ENCODE measurements around the gene EXOC3L2. TPM values are rescaled to one million over a fixed set of nuclear protein-coding genes. Genes with fewer than 3 reads are reported as not detected.

EXOC3L2 gene
- polyA plus RNA-seq, result not detected

- Mint-ChIP-seq H3K4me1 (no peaks in the 10 kb centered on the region), H3K4me3 (peak within 1 kb of the TSS in 1 of 4 donors; percentile 51), H3K27ac (peak within 1 kb of the TSS in 1 of 3 donors; percentile 62), H3K9me3 (peaks cover 0 to 2% (median 0%) of the 10 kb centered on the region in 3 donors), H3K27me3 (peaks cover 11% of the 10 kb centered on the region), H3K36me3 (peaks cover 2% of the 10 kb centered on the region)
These were observed at the start of gene EXOC3L2 for GRCh38 chr19:45245334-45245787. Gene EXOC3L2, minus strand, starts transcription at chr19:45245407. Its CDS starts 6,362 bp downstream, at chr19:45239045.

- no peaks in the 10 kb centered on the region for H3K27me3 Mint-ChIP-seq
- peaks cover 35% of the 10 kb centered on the region for H3K36me3 Mint-ChIP-seq
- H3K9me3 Mint-ChIP-seq, result peaks cover 0 to 7% (median 0%) of the 10 kb centered on the region in 3 donors
- no peak overlapping the region for H3K4me3 Mint-ChIP-seq
- H3K27ac Mint-ChIP-seq, result no peak overlapping the region
- H3K4me1 Mint-ChIP-seq, result no peaks in the 10 kb centered on the region
These were observed 49.3 kb upstream of the EXOC3L2 start for GRCh38 chr19:45294291-45295029.

- H3K9me3 Mint-ChIP-seq, result peaks cover 0 to 7% (median 0%) of the 10 kb centered on the region in 3 donors
- no peak overlapping the region for H3K27ac Mint-ChIP-seq
- no peaks in the 10 kb centered on the region for H3K27me3 Mint-ChIP-seq
- peaks cover 36% of the 10 kb centered on the region for H3K36me3 Mint-ChIP-seq
- no peak overlapping the region for H3K4me3 Mint-ChIP-seq
- no peaks in the 10 kb centered on the region for H3K4me1 Mint-ChIP-seq
These were observed 48.5 kb upstream of the EXOC3L2 start for GRCh38 chr19:45293682-45294081.

DNA sequence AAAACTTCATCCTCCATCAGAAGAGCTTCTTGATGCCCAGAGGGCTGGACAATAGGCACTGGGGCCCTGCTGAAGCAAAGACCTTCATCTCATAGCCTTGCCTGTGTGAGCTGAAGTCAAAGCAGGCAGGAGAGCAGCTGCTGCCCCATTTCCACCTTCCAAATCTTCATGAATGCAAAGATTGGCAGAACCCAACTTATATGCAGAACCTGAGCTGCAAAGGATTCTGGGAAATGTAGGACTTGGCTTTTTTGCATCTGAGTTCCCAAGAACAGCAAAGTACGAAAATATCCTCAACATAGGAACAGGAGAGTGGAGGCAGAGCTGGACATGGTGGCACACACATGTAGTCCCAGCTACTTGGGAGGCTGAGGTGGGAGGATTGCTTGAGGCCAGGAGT lies 46.6 kb upstream of the EXOC3L2 start:
- no peaks in the 10 kb centered on the region for H3K27me3 Mint-ChIP-seq
- H3K36me3 Mint-ChIP-seq, result peaks cover 24% of the 10 kb centered on the region
- no peak overlapping the region for H3K4me3 Mint-ChIP-seq

GRCh38 chr19:45290381-45290931 lies 45.2 kb upstream of the EXOC3L2 start:
- Mint-ChIP-seq H3K9me3 (peaks cover 0 to 7% (median 0%) of the 10 kb centered on the region in 3 donors), H3K27ac (peak overlapping the region in 1 of 3 donors; percentile 53), H3K27me3 (no peaks in the 10 kb centered on the region), H3K4me3 (no peak overlapping the region), H3K4me1 (no peaks in the 10 kb centered on the region), H3K36me3 (peaks cover 27% of the 10 kb centered on the region)

More for the DNA sequence above, 46.6 kb upstream of the EXOC3L2 start:
- H3K4me1 Mint-ChIP-seq, result no peaks in the 10 kb centered on the region
- H3K9me3 Mint-ChIP-seq, result peaks cover 0 to 7% (median 0%) of the 10 kb centered on the region in 3 donors
- H3K27ac Mint-ChIP-seq, result no peak overlapping the region

GRCh38 chr19:45283443-45284033 lies 38.3 kb upstream of the EXOC3L2 start:
- Mint-ChIP-seq H3K4me3 (no peak overlapping the region), H3K27me3 (no peaks in the 10 kb centered on the region), H3K9me3 (peaks cover 0 to 2% (median 0%) of the 10 kb centered on the region in 3 donors), H3K4me1 (no peaks in the 10 kb centered on the region), H3K36me3 (peaks cover 12% of the 10 kb centered on the region), H3K27ac (no peak overlapping the region)

DNA sequence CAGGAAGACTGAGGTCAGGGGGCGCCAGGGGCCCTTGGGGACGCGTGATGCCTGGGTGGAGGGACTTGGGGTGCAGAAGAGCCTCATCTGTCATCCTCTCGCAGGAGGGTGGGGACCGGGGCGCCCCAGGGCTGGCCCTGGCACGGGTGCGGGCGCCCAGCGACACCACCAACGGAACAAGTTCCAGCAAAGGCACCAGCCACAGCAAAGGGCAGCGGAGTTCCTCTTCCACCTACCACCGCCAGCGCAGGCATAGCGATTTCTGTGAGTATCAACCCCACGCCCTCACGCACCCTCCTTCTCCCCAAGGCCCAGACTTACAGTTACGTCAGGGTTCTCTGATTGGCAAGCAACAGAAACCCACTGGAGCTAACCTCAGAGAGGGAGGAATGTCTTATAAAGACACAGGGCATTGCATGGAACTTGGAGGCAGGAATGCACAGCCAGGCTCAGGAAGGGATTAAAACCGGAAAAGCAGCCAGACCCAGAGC lies 35.3 kb upstream of the EXOC3L2 start:
- H3K27me3 Mint-ChIP-seq, result no peaks in the 10 kb centered on the region
- H3K9me3 Mint-ChIP-seq, result peaks cover 0 to 2% (median 0%) of the 10 kb centered on the region in 3 donors
- no peaks in the 10 kb centered on the region for H3K4me1 Mint-ChIP-seq
- peaks cover 12% of the 10 kb centered on the region for H3K36me3 Mint-ChIP-seq
- no peak overlapping the region for H3K4me3 Mint-ChIP-seq
- no peak overlapping the region for H3K27ac Mint-ChIP-seq

GRCh38 chr19:45279587-45280192 lies 34.5 kb upstream of the EXOC3L2 start:
- Mint-ChIP-seq H3K4me3 (no peak overlapping the region), H3K27ac (no peak overlapping the region), H3K36me3 (peaks cover 12% of the 10 kb centered on the region), H3K4me1 (no peaks in the 10 kb centered on the region), H3K9me3 (peaks cover 0 to 2% (median 0%) of the 10 kb centered on the region in 3 donors), H3K27me3 (no peaks in the 10 kb centered on the region)

- H3K9me3 Mint-ChIP-seq, result no peaks in the 10 kb centered on the region
- peaks cover 10% of the 10 kb centered on the region for H3K36me3 Mint-ChIP-seq
These were observed 32.9 kb upstream of the EXOC3L2 start for GRCh38 chr19:45278087-45278486.

DNA sequence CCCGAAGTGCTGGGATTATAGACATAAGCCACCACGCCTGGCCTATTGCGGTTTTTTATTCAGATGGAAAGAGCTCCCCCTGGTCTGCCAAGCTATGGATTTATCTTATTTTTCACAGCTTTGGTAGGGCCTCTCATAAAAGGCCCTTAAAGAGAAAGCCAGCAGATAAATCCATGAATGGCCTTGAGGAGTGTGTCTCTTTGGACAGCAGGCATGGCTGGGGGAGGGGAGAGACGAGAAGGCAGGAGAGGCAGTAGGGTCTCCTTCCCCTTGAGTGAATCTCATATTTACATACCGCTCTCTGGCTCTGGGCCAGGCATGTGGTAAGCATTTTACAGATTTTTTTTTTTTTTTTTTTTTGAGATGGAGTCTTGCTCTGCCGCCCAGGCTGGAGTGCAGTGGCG lies 31.1 kb upstream of the EXOC3L2 start:
- H3K9me3 Mint-ChIP-seq, result no peaks in the 10 kb centered on the region

More at GRCh38 chr19:45278087-45278486, 32.9 kb upstream of the EXOC3L2 start:
- no peak overlapping the region for H3K4me3 Mint-ChIP-seq
- H3K27ac Mint-ChIP-seq, result no peak overlapping the region
- H3K4me1 Mint-ChIP-seq, result no peaks in the 10 kb centered on the region
- no peaks in the 10 kb centered on the region for H3K27me3 Mint-ChIP-seq

GRCh38 chr19:45275370-45275971 lies 30.3 kb upstream of the EXOC3L2 start:
- Mint-ChIP-seq H3K27me3 (no peaks in the 10 kb centered on the region), H3K36me3 (peaks cover 9% of the 10 kb centered on the region), H3K4me3 (no peak overlapping the region), H3K27ac (no peak overlapping the region), H3K9me3 (no peaks in the 10 kb centered on the region), H3K4me1 (no peaks in the 10 kb centered on the region)

More for the DNA sequence above, 31.1 kb upstream of the EXOC3L2 start:
- Mint-ChIP-seq H3K27me3 (no peaks in the 10 kb centered on the region), H3K4me3 (no peak overlapping the region), H3K36me3 (peaks cover 10% of the 10 kb centered on the region), H3K4me1 (no peaks in the 10 kb centered on the region), H3K27ac (no peak overlapping the region)

DNA sequence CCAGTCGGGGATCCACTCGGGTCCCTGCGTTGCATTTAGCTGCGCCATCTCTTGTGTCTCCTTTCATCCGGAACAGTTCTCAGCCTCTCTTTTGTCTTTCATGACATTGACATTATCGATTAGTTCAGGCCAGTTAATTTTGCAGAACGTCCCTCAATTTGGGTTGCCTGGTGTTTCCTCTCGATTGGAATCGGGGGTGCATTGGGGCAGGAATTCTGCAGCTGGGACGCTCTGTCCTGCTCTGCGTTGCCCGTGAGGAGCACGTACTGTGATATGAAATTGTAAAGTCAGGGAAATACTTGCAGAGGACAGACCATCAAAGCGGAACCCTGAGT lies 28.3 kb upstream of the EXOC3L2 start:
- H3K27me3 Mint-ChIP-seq, result no peaks in the 10 kb centered on the region
- H3K4me1 Mint-ChIP-seq, result no peaks in the 10 kb centered on the region
- no peaks in the 10 kb centered on the region for H3K9me3 Mint-ChIP-seq
- no peak overlapping the region for H3K4me3 Mint-ChIP-seq
- peak overlapping the region in 1 of 3 donors; percentile 71 for H3K27ac Mint-ChIP-seq
- H3K36me3 Mint-ChIP-seq, result peaks cover 4% of the 10 kb centered on the region

GRCh38 chr19:45271735-45272108 lies 26.5 kb upstream of the EXOC3L2 start:
- Mint-ChIP-seq H3K9me3 (no peaks in the 10 kb centered on the region), H3K4me3 (no peak overlapping the region), H3K4me1 (no peaks in the 10 kb centered on the region), H3K27ac (no peak overlapping the region), H3K27me3 (no peaks in the 10 kb centered on the region), H3K36me3 (peaks cover 3% of the 10 kb centered on the region)

DNA sequence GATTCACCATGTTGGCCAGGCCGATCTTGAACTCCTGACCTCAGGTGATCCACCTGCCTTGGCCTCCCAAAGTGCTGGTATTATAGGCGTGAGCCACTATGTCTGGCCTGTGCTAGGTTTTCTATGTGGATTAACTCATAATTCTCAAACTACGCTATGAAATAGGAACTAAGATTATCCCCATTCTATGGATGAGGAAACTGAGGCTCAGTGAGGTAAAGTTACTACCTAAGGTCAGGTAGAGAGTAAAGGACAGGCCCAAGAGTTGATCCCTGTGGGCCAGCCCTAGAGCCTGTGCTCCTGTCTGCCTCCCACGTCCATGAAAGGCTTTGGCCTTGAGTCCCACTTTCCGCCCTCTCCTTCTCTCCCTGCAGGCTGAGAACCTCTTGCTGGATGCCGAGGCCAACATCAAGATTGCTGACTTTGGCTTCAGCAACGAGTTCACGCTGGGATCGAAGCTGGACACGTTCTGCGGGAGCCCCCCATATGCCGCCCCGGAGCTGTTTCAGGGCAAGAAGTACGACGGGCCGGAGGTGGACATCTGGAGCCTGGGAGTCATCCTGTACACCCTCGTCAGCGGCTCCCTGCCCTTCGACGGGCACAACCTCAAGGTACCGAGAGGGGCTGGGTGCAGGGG lies 26.0 kb upstream of the EXOC3L2 start:
- Mint-ChIP-seq H3K27ac (no peak overlapping the region), H3K4me1 (no peaks in the 10 kb centered on the region), H3K4me3 (no peak overlapping the region), H3K36me3 (peaks cover 1% of the 10 kb centered on the region), H3K27me3 (no peaks in the 10 kb centered on the region), H3K9me3 (no peaks in the 10 kb centered on the region)

All from IgD-negative memory B cell (primary cell).